NT2/D1 (cell line): ENCODE results near the gene IGF1R.

ENCODE experiments used
- SUZ12 ChIP-seq: IDR thresholded peaks from 2 replicates; pipeline ENCODE4 v1.6.1; 2011; ENCODE audit not compliant: insufficient read length, insufficient read depth; ENCODE audit errors: extremely low read depth
- YY1 ChIP-seq: IDR thresholded peaks from 2 replicates; pipeline ENCODE4 v1.6.1; 2011; ENCODE audit not compliant: insufficient read length, insufficient read depth

- no peak for TF ChIP-seq SUZ12
- TF ChIP-seq YY1 = no peak
Measured at GRCh38 chr15:98994892-98995291, 346.6 kb downstream of the IGF1R start.
